Endodermal cell (in vitro differentiated cells): ENCODE data around the gene SIGLEC10. TPM values are rescaled to one million over a fixed set of nuclear protein-coding genes. Genes with fewer than 3 reads are reported as not detected.

Experiments used
- DNase-seq: peaks from one replicate; pipeline ENCODE4 v3.0.0-alpha.2; 2017
- H3K27ac ChIP-seq: 2 replicates; pipeline ENCODE4 v1.5.1; 2013; ENCODE audit warnings: mild to moderate bottlenecking, low read depth, low read length, moderate library complexity
- H3K27me3 ChIP-seq: 2 replicates; pipeline ENCODE4 v1.6.1; 2013; ENCODE audit warnings: mild to moderate bottlenecking, low read length, moderate library complexity; ENCODE audit not compliant: insufficient read depth, control insufficient read depth, poor library complexity, severe bottlenecking
- H3K36me3 ChIP-seq: 2 replicates; pipeline ENCODE4 v1.7.0; 2013; ENCODE audit warnings: mild to moderate bottlenecking, low read length, moderate library complexity; ENCODE audit not compliant: control insufficient read depth, insufficient read depth
- H3K4me1 ChIP-seq: one replicate; pipeline ENCODE4 v1.7.0; 2013; ENCODE audit warnings: low read length; ENCODE audit not compliant: control insufficient read depth, insufficient read depth
- H3K4me3 ChIP-seq: 2 replicates; pipeline ENCODE4 v1.5.1; 2013; ENCODE audit warnings: mild to moderate bottlenecking, low read length, moderate library complexity
- H3K9ac ChIP-seq: 2 replicates; pipeline ENCODE4 v1.6.1; 2013; ENCODE audit warnings: mild to moderate bottlenecking, low read length, moderate library complexity; ENCODE audit not compliant: poor library complexity, severe bottlenecking; ENCODE audit errors: extremely low read depth
- H3K9me3 ChIP-seq: 2 replicates; pipeline ENCODE4 v1.6.1; 2013; ENCODE audit warnings: mild to moderate bottlenecking, low read length, moderate library complexity; ENCODE audit not compliant: control insufficient read depth
- H3K27ac Mint-ChIP-seq: 2 replicates; pipeline ENCODE4 v1.8.0; 2020; ENCODE audit warnings: mixed read lengths
- H3K27me3 Mint-ChIP-seq: 2 replicates; pipeline ENCODE4 v1.8.0; 2021; ENCODE audit warnings: mild to moderate bottlenecking, mixed read lengths; ENCODE audit not compliant: insufficient read depth
- H3K36me3 Mint-ChIP-seq: 2 replicates; pipeline ENCODE4 v1.8.0; 2020; ENCODE audit warnings: low read depth, mixed read lengths
- H3K4me1 Mint-ChIP-seq: 2 replicates; pipeline ENCODE4 v1.8.0; 2020; ENCODE audit warnings: mixed read lengths
- H3K4me3 Mint-ChIP-seq: 2 replicates; pipeline ENCODE4 v1.8.0; 2020; ENCODE audit warnings: mild to moderate bottlenecking, moderate library complexity, mixed read lengths
- H3K9me3 Mint-ChIP-seq: 2 replicates; pipeline ENCODE4 v1.8.0; 2020; ENCODE audit warnings: mild to moderate bottlenecking, mixed read lengths
- CTCF ChIP-seq: fragments of 200-600 bp; sonication (generic); conservative IDR thresholded peaks from 2 replicates; pipeline ENCODE4 v1.5.0; 2021; ENCODE audit warnings: antibody characterized with exemption, mild to moderate bottlenecking
- WGBS, 2 experiments: methylation state at CpG; one replicate each; pipeline versions ENCODE4 v1.1.5 to v1.1.7; 2013; ENCODE audit warnings: missing lambda C conversion rate in 2 of 2, mixed read lengths in 1 of 2; ENCODE audit not compliant: insufficient coverage in 1 of 2, insufficient read length in 1 of 2; 5-methylcytosine and 5-hydroxymethylcytosine counted together
- total RNA-seq, 2 donors: library from RNA; stranded (reverse); fragmentation: NEBNext Ultra II Directional in 1 of 2; extraction: Animal tissue kit (Norgen Biotek cat#: 25700) in 1 of 2; gene quantifications; 2 replicates in 1 of 2; 3 replicates in 1 of 2; pipeline ENCODE4 v1.2.1, GENCODE V29; 2021

Gene SIGLEC10
- total RNA-seq, 2 donors from 2014 or later: not detected

- Mint-ChIP-seq H3K36me3 (no peaks in the 10 kb centered on the region), H3K4me3 (peak overlapping the region; percentile 99), H3K27me3 (peaks cover 5% of the 10 kb centered on the region), H3K9me3 (no peaks in the 10 kb centered on the region), H3K4me1 (peaks cover 31% of the 10 kb centered on the region), H3K27ac (peak overlapping the region; percentile 99)
- Histone ChIP-seq H3K4me1 (peaks cover 17% of the 10 kb centered on the region), H3K9me3 (no peaks in the 10 kb centered on the region), H3K9ac (peak overlapping the region; percentile 86), H3K4me3 (peak overlapping the region; percentile 94), H3K36me3 (no peaks in the 10 kb centered on the region), H3K27ac (peak overlapping the region; percentile 96), H3K27me3 (no peaks in the 10 kb centered on the region)
- no peak for TF ChIP-seq CTCF
- WGBS, 2 experiments: 0 to 1% methylated on average over 5 to 64 of the region's 64 CpGs
- DNase-seq: peak; percentile 100
Measured at GRCh38 chr19:51367565-51368365, 49.7 kb downstream of the SIGLEC10 start.

- Histone ChIP-seq H3K4me1 (peaks cover 17% of the 10 kb centered on the region), H3K4me3 (peak overlapping the region; percentile 94), H3K27me3 (no peaks in the 10 kb centered on the region), H3K9ac (peak overlapping the region; percentile 86), H3K27ac (peak overlapping the region; percentile 78), H3K9me3 (no peaks in the 10 kb centered on the region), H3K36me3 (no peaks in the 10 kb centered on the region)
- H3K36me3 Mint-ChIP-seq: no peaks in the 10 kb centered on the region
- H3K9me3 Mint-ChIP-seq: no peaks in the 10 kb centered on the region
- peak overlapping the region; percentile 99 for H3K27ac Mint-ChIP-seq
- H3K27me3 Mint-ChIP-seq: peaks cover 4% of the 10 kb centered on the region
- H3K4me1 Mint-ChIP-seq: peaks cover 36% of the 10 kb centered on the region
- 0% methylated on average over 3 to 15 of the region's 15 CpGs for WGBS, 2 experiments
- no peak for TF ChIP-seq CTCF
- no peak for DNase-seq
- H3K4me3 Mint-ChIP-seq: peak overlapping the region; percentile 99
Measured at GRCh38 chr19:51367255-51367564, 50.2 kb downstream of the SIGLEC10 start.

- H3K4me1 ChIP-seq: peaks cover 17% of the 10 kb centered on the region
- H3K4me3 ChIP-seq: peak overlapping the region; percentile 94
- Mint-ChIP-seq H3K27me3 (peaks cover 4% of the 10 kb centered on the region), H3K4me3 (peak overlapping the region; percentile 99), H3K4me1 (peaks cover 39% of the 10 kb centered on the region), H3K36me3 (no peaks in the 10 kb centered on the region), H3K9me3 (no peaks in the 10 kb centered on the region), H3K27ac (peak overlapping the region; percentile 99)
- 0% methylated on average over 28 to 54 of the region's 54 CpGs for WGBS, 2 experiments
- peak; percentile 100 for DNase-seq
- TF ChIP-seq CTCF: no peak
- no peaks in the 10 kb centered on the region for H3K36me3 ChIP-seq
- H3K9me3 ChIP-seq: no peaks in the 10 kb centered on the region
- no peaks in the 10 kb centered on the region for H3K27me3 ChIP-seq
- H3K27ac ChIP-seq: peak overlapping the region; percentile 78
- H3K9ac ChIP-seq: peak overlapping the region; percentile 86
Measured at GRCh38 chr19:51366389-51367254, 50.8 kb downstream of the SIGLEC10 start.
